SK-N-SH treated with all-trans-retinoic acid at 6 μM for 48 hours (cell line): ENCODE results near the gene ISM2.

Experiments used
- ATAC-seq: fragments of 200-7000 bp; cut with Tn5 transposase; 3 replicates; pipeline ENCODE4 v1.9.1; 2020; ENCODE audit warnings: mild to moderate bottlenecking, moderate library complexity
- ARNTL ChIP-seq: fragments of 450-650 bp; formaldehyde crosslinking; IDR thresholded peaks from 2 replicates; pipeline ENCODE4 v1.5.0; 2020; ENCODE audit warnings: low read depth, mild to moderate bottlenecking, moderate library complexity, borderline replicate concordance
- BACH2 ChIP-seq: fragments of 250-450 bp; sonication (Bioruptor Pico); IDR thresholded peaks from 2 replicates; pipeline ENCODE4 v1.9.0; 2021; ENCODE audit warnings: mild to moderate bottlenecking, borderline replicate concordance
- CSDC2 ChIP-seq: fragments of 250-450 bp; sonication (Bioruptor Pico); IDR thresholded peaks from 2 replicates; pipeline ENCODE4 v1.5.0; 2020; ENCODE audit warnings: mild to moderate bottlenecking, moderate library complexity
- ESRRG ChIP-seq: fragments of 250-450 bp; sonication (Bioruptor Pico); IDR thresholded peaks from 2 replicates; pipeline ENCODE4 v1.6.1; 2021; ENCODE audit warnings: mild to moderate bottlenecking
- GLIS3 ChIP-seq: fragments of 250-450 bp; sonication (Bioruptor Pico); IDR thresholded peaks from 2 replicates; pipeline ENCODE4 v1.5.0; 2020; ENCODE audit warnings: mild to moderate bottlenecking, moderate library complexity
- ISL1 ChIP-seq: fragments of 250-450 bp; sonication (Bioruptor Pico); IDR thresholded peaks from 2 replicates; pipeline ENCODE4 v2.1.2; 2022; ENCODE audit warnings: mild to moderate bottlenecking, moderate library complexity
- OSR1 ChIP-seq: fragments of 250-450 bp; sonication (Bioruptor Pico); IDR thresholded peaks from 2 replicates; pipeline ENCODE4 v1.8.0; 2022; ENCODE audit warnings: moderate library complexity, mild to moderate bottlenecking, inconsistent platforms
- PPARA ChIP-seq: fragments of 250-450 bp; sonication (Bioruptor Pico); IDR thresholded peaks from 2 replicates; pipeline ENCODE4 v1.5.0; 2020; ENCODE audit warnings: mild to moderate bottlenecking, borderline replicate concordance
- RARB ChIP-seq: fragments of 250-450 bp; sonication (Bioruptor Pico); IDR thresholded peaks from 2 replicates; pipeline ENCODE4 v1.8.0; 2021; ENCODE audit warnings: mild to moderate bottlenecking, moderate library complexity
- SNAI2 ChIP-seq: fragments of 250-450 bp; sonication (Bioruptor Pico); IDR thresholded peaks from 2 replicates; pipeline ENCODE4 v1.5.0; 2020; ENCODE audit warnings: mild to moderate bottlenecking, moderate library complexity
- TCF4 ChIP-seq: fragments of 250-450 bp; sonication (Bioruptor Pico); IDR thresholded peaks from 2 replicates; pipeline ENCODE4 v1.8.0; 2021; ENCODE audit warnings: mild to moderate bottlenecking, moderate library complexity, borderline replicate concordance
- TOX ChIP-seq: fragments of 250-450 bp; sonication (Bioruptor Pico); IDR thresholded peaks from 2 replicates; pipeline ENCODE4 v1.8.0; 2021; ENCODE audit warnings: mild to moderate bottlenecking, moderate library complexity, borderline replicate concordance
- ZC3H10 ChIP-seq: fragments of 250-450 bp; sonication (Bioruptor Pico); IDR thresholded peaks from 2 replicates; pipeline ENCODE4 v1.5.1; 2021; ENCODE audit warnings: mild to moderate bottlenecking, moderate library complexity
- ZFP3 ChIP-seq: fragments of 250-450 bp; sonication (Bioruptor Pico); IDR thresholded peaks from 2 replicates; pipeline ENCODE4 v1.5.0; 2020; ENCODE audit warnings: mild to moderate bottlenecking, moderate library complexity
- ZFP30 ChIP-seq: fragments of 450-650 bp; formaldehyde crosslinking; IDR thresholded peaks from 2 replicates; pipeline ENCODE4 v1.5.0; 2022; ENCODE audit warnings: mild to moderate bottlenecking, moderate library complexity
- ZNF565 ChIP-seq: fragments of 450-650 bp; formaldehyde crosslinking; conservative IDR thresholded peaks from 2 replicates; pipeline ENCODE4 v1.5.0; 2020; ENCODE audit warnings: low read depth, mild to moderate bottlenecking, moderate library complexity
- ZNF70 ChIP-seq: fragments of 450-650 bp; formaldehyde crosslinking; IDR thresholded peaks from 2 replicates; pipeline ENCODE4 v1.5.0; 2020; ENCODE audit warnings: mild to moderate bottlenecking, moderate library complexity
- ZNF8 ChIP-seq: fragments of 450-650 bp; formaldehyde crosslinking; IDR thresholded peaks from 2 replicates; pipeline ENCODE4 v1.5.0; 2020; ENCODE audit warnings: mild to moderate bottlenecking, moderate library complexity
- TF ChIP-seq, protein P1 (sequence below): fragments of 250-450 bp; sonication (Bioruptor Pico); IDR thresholded peaks from 2 replicates; pipeline ENCODE4 v1.5.1; 2020; ENCODE audit warnings: low read depth, mild to moderate bottlenecking, moderate library complexity
- TF ChIP-seq, protein P2 (sequence below): fragments of 250-450 bp; sonication (Bioruptor Pico); IDR thresholded peaks from 2 replicates; pipeline ENCODE4 v1.8.0; 2020; ENCODE audit warnings: mild to moderate bottlenecking, moderate library complexity, borderline replicate concordance
- TF ChIP-seq, protein P3 (sequence below): fragments of 250-450 bp; sonication (Bioruptor Pico); IDR thresholded peaks from 2 replicates; pipeline ENCODE4 v1.5.1; 2021; ENCODE audit warnings: mild to moderate bottlenecking, moderate library complexity

ISM2 gene

DNA sequence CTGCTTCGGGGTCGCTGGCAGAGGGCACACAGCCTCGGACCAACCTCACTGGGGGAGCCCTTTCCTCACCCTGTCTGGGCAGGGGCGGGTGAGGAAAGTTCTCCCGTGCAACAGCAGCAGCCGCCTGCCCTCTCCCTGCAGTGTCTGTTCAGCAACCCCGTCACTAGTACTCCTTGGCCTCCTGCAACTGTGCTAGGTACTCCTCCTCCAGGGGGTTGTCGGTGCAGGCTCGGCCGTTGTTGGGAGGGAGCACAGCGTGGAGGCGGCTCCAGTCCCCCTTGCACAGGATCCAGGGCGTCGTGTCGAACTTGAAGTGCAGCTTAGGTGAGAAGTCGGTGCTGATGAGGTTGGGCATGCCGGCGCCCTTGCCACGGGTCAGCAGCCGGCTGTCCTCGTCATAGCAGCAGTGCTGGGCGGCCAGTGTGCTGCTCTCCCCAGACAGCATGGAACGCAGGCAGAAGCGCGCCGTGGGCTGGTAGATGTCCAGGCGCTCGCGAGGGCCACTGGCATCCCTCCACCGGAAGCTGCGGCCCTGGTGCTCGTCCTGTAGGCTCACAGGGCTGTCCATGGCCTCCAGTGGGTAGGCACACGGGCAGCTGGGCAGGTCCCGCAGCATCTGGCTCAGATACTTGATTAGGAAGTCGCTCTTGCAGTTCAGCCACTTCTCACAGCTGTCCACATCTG lies 23.0 kb downstream of the ISM2 start (continued):
- TF ChIP-seq ZNF70 (CRISPR knock-in tag) (no peak), ARNTL (no peak)

DNA sequence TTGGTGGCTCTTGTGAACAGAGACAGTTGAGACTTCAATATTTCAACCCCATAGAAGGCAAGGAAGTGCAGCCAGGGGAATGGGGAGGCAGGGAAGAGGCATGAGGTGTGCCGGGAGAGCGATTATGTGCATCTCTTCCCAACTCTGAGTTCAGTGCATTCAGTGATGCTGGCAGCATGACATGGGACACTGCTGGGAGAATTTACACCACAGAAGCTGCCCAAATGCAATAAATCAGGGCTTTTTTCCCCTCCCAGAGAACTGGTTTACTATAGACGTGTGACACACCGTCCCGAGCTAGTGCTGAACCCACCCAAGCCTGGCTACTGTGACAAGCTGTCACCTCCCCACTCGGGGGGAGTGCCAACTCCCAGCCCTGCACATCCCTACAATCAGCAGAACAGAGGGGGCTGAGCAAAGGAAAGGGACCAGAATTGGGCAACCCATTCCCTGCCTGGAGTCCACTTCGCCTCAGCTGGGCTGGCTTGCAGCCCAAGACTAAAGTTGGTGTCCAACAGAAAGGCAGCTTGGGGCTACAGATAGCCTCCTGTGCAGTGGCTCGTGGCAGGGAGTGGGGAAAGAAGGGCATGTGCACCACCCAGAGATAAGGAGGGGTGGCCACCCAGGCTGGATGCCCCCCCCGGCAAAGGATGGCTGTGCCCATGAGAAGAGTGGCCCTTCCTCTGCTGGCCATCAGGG lies 24.0 kb downstream of the ISM2 start:
- ATAC-seq, result no peak; the same call in 2 of the 3 replicates
- TF ChIP-seq RARB (CRISPR knock-in tag) (no peak), ZNF565 (CRISPR knock-in tag) (no peak), ZC3H10 (CRISPR knock-in tag) (no peak), TCF4 (CRISPR knock-in tag) (no peak), OSR1 (CRISPR knock-in tag) (no peak), SNAI2 (no peak), ZNF70 (CRISPR knock-in tag) (no peak), CSDC2 (CRISPR knock-in tag) (no peak), PPARA (no peak), ZFP30 (CRISPR knock-in tag) (no peak), ARNTL (no peak), ISL1 (CRISPR knock-in tag) (no peak), GLIS3 (CRISPR knock-in tag) (no peak), ESRRG (CRISPR knock-in tag) (no peak), BACH2 (CRISPR knock-in tag) (no peak), TOX (CRISPR knock-in tag) (no peak)
- TF ChIP-seq, protein P1, sequence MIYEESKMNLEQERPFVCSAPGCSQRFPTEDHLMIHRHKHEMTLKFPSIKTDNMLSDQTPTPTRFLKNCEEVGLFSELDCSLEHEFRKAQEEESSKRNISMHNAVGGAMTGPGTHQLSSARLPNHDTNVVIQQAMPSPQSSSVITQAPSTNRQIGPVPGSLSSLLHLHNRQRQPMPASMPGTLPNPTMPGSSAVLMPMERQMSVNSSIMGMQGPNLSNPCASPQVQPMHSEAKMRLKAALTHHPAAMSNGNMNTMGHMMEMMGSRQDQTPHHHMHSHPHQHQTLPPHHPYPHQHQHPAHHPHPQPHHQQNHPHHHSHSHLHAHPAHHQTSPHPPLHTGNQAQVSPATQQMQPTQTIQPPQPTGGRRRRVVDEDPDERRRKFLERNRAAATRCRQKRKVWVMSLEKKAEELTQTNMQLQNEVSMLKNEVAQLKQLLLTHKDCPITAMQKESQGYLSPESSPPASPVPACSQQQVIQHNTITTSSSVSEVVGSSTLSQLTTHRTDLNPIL (CRISPR knock-in tag), result no peak
- TF ChIP-seq, protein P2, sequence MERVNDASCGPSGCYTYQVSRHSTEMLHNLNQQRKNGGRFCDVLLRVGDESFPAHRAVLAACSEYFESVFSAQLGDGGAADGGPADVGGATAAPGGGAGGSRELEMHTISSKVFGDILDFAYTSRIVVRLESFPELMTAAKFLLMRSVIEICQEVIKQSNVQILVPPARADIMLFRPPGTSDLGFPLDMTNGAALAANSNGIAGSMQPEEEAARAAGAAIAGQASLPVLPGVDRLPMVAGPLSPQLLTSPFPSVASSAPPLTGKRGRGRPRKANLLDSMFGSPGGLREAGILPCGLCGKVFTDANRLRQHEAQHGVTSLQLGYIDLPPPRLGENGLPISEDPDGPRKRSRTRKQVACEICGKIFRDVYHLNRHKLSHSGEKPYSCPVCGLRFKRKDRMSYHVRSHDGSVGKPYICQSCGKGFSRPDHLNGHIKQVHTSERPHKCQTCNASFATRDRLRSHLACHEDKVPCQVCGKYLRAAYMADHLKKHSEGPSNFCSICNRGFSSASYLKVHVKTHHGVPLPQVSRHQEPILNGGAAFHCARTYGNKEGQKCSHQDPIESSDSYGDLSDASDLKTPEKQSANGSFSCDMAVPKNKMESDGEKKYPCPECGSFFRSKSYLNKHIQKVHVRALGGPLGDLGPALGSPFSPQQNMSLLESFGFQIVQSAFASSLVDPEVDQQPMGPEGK, result no peak
- TF ChIP-seq, protein P3, sequence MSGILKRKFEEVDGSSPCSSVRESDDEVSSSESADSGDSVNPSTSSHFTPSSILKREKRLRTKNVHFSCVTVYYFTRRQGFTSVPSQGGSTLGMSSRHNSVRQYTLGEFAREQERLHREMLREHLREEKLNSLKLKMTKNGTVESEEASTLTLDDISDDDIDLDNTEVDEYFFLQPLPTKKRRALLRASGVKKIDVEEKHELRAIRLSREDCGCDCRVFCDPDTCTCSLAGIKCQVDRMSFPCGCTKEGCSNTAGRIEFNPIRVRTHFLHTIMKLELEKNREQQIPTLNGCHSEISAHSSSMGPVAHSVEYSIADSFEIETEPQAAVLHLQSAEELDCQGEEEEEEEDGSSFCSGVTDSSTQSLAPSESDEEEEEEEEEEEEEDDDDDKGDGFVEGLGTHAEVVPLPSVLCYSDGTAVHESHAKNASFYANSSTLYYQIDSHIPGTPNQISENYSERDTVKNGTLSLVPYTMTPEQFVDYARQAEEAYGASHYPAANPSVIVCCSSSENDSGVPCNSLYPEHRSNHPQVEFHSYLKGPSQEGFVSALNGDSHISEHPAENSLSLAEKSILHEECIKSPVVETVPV (CRISPR knock-in tag), result no peak

DNA sequence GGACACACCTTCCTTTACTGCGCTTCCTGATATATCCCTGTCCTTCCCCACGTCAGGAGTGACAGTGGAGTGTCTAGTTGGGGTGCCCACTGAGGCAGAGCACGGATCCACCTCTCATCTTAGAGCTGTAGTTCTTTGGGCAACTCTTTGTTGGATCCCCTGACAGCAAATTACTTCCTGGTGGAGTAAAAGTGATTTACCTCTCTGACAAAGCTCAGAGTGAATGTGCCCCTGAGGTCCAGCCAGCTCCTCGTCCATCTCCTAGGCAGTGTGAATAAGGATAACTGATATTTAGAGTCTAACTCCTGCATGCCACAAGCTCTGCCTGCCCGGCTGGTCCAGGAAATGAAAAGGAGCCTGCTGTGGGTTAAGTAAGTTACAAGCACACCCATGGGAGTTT lies 24.7 kb downstream of the ISM2 start:
- no peak for TF ChIP-seq ZNF70 (CRISPR knock-in tag)
- TF ChIP-seq, protein P3 (CRISPR knock-in tag), result no peak
- TF ChIP-seq, protein P2, result no peak
- no peak for TF ChIP-seq ZNF8 (CRISPR knock-in tag)
- TF ChIP-seq ZFP3 (CRISPR knock-in tag), result no peak
- no peak for TF ChIP-seq ESRRG (CRISPR knock-in tag)
- TF ChIP-seq ZNF565 (CRISPR knock-in tag), result no peak
- no peak for TF ChIP-seq TCF4 (CRISPR knock-in tag)
- no peak for TF ChIP-seq ISL1 (CRISPR knock-in tag)
- no peak for TF ChIP-seq CSDC2 (CRISPR knock-in tag)
- ATAC-seq, result no peak
